H1 (cell line): ENCODE data around the gene MIP. TPM values are rescaled to one million over a fixed set of nuclear protein-coding genes. Genes with fewer than 3 reads are reported as not detected.

Experiments used
- CBX8 ChIP-seq: fragments of 300-800, 300-1000 bp; sonication (generic); IDR thresholded peaks from 2 replicates; pipeline ENCODE4 v1.7.1; 2016; ENCODE audit warnings: low read depth, low read length, borderline replicate concordance
- CEBPB ChIP-seq: IDR thresholded peaks from 2 replicates; pipeline ENCODE4 v1.6.1; 2012; ENCODE audit warnings: low read depth, low read length
- EP300 ChIP-seq, 2 experiments: IDR thresholded peaks; 1 replicate in 1 of 2; 2 replicates in 1 of 2; pipeline ENCODE4 v1.6.1; 2011 to 2012; ENCODE audit warnings: low read depth in 2 of 2, low read length in 2 of 2, mild to moderate bottlenecking in 2 of 2, borderline replicate concordance in 1 of 2, inconsistent platforms in 1 of 2, moderate library complexity in 1 of 2
- GTF2F1 ChIP-seq: IDR thresholded peaks from 2 replicates; pipeline ENCODE4 v1.6.1; 2012; ENCODE audit warnings: low read depth, low read length, improper control_type of control experiment, borderline replicate concordance
- HDAC2 ChIP-seq, 2 experiments: fragments of 300-600 bp in 1 of 2; sonication (generic) in 1 of 2; IDR thresholded peaks; 2 replicates each; pipeline ENCODE4 v1.6.1; 2011 to 2012; ENCODE audit warnings: low read depth in 2 of 2, low read length in 2 of 2, mild to moderate bottlenecking in 2 of 2, moderate library complexity in 2 of 2, borderline replicate concordance in 1 of 2, inconsistent platforms in 1 of 2
- HDAC6 ChIP-seq: IDR thresholded peaks from one replicate; pipeline ENCODE4 v1.7.1; 2012; ENCODE audit warnings: low read depth, mild to moderate bottlenecking, inconsistent platforms, low read length, moderate library complexity
- KDM4A ChIP-seq: IDR thresholded peaks from one replicate; pipeline ENCODE4 v1.7.1; 2012; ENCODE audit warnings: low read depth, mild to moderate bottlenecking, moderate library complexity, low read length, inconsistent platforms; ENCODE audit not compliant: severe bottlenecking
- PHF8 ChIP-seq: fragments of 200-600 bp; sonication (generic); conservative IDR thresholded peaks from 2 replicates; pipeline ENCODE4 v1.7.1; 2012; ENCODE audit warnings: low read depth, mild to moderate bottlenecking, inconsistent platforms, low read length, moderate library complexity
- POU5F1 ChIP-seq: IDR thresholded peaks from 2 replicates; pipeline ENCODE4 v1.6.1; 2011; ENCODE audit warnings: low read depth, mild to moderate bottlenecking, low read length, moderate library complexity
- RNF2 ChIP-seq: fragments of 200-900, 300-1000 bp; sonication (generic); IDR thresholded peaks from 2 replicates; pipeline ENCODE4 v1.7.1; 2016; ENCODE audit warnings: borderline replicate concordance, low read depth, mild to moderate bottlenecking, antibody characterized with exemption, low read length; ENCODE audit not compliant: poor library complexity, severe bottlenecking; ENCODE audit errors: missing control alignments
- RXRA ChIP-seq: IDR thresholded peaks from 2 replicates; pipeline ENCODE4 v1.6.1; 2011; ENCODE audit warnings: low read depth, mild to moderate bottlenecking, low read length, moderate library complexity; ENCODE audit not compliant: insufficient read depth
- SRF ChIP-seq: IDR thresholded peaks from 2 replicates; pipeline ENCODE4 v1.6.1; 2011; ENCODE audit warnings: mild to moderate bottlenecking, low read depth, low read length, moderate library complexity
- TAF1 ChIP-seq: IDR thresholded peaks from 2 replicates; pipeline ENCODE4 v1.6.1; 2011; ENCODE audit warnings: mild to moderate bottlenecking, low read depth, low read length
- TAF7 ChIP-seq: optimal IDR thresholded peaks from 2 replicates; pipeline ENCODE3; 2011; ENCODE audit warnings: low read depth, mild to moderate bottlenecking, inconsistent platforms, low read length, moderate library complexity, borderline replicate concordance
- ZNF274 ChIP-seq: IDR thresholded peaks from 2 replicates; pipeline ENCODE4 v1.7.0; 2012; ENCODE audit warnings: low read length, borderline replicate concordance; ENCODE audit errors: extremely low read depth
- polyA plus RNA-seq, 7 experiments: library from polyadenylated mRNA; depleted of rRNA in 3 of 7; stranded (reverse) in 5 of 7; unstranded in 2 of 7; fragments of >200 nt in 5 of 7; fragments of 200-250 nt in 2 of 7; gene quantifications; 1 replicate in 5 of 7; 2 replicates in 1 of 7; 4 replicates in 1 of 7; pipeline versions ENCODE4 v1.2.1 to v1.2.3, GENCODE V29; 2011 to 2013; ENCODE audit warnings: missing spikeins in 2 of 7, mixed read lengths in 2 of 7
- total RNA-seq: library from RNA; stranded (reverse); fragmentation: NEBNext Ultra II Directional; extraction: Animal tissue kit (Norgen Biotek cat#: 25700); gene quantifications from 2 replicates; pipeline ENCODE4 v1.2.1, GENCODE V29; 2021
- TF ChIP-seq, protein P1 (sequence below), 3 experiments: IDR thresholded peaks; 1 replicate in 2 of 3; 2 replicates in 1 of 3; pipeline versions ENCODE4 v1.5.1 to v1.6.1; 2011; ENCODE audit warnings: low read length in 3 of 3, mild to moderate bottlenecking in 3 of 3, inconsistent platforms in 2 of 3, low read depth in 1 of 3, moderate library complexity in 1 of 3; ENCODE audit not compliant: insufficient read depth in 1 of 3; ENCODE audit errors: control extremely low read depth in 1 of 3
- TF ChIP-seq, protein P2 (sequence below): IDR thresholded peaks from 2 replicates; pipeline ENCODE4 v1.6.1; 2012; ENCODE audit warnings: inconsistent platforms

Gene MIP
- total and polyA plus RNA-seq, 2 of the 8 experiments (the other 6 are each of a cell fraction or from before 2014, with no cell fraction given) = 0.05 TPM; not detected in 1

DNA sequence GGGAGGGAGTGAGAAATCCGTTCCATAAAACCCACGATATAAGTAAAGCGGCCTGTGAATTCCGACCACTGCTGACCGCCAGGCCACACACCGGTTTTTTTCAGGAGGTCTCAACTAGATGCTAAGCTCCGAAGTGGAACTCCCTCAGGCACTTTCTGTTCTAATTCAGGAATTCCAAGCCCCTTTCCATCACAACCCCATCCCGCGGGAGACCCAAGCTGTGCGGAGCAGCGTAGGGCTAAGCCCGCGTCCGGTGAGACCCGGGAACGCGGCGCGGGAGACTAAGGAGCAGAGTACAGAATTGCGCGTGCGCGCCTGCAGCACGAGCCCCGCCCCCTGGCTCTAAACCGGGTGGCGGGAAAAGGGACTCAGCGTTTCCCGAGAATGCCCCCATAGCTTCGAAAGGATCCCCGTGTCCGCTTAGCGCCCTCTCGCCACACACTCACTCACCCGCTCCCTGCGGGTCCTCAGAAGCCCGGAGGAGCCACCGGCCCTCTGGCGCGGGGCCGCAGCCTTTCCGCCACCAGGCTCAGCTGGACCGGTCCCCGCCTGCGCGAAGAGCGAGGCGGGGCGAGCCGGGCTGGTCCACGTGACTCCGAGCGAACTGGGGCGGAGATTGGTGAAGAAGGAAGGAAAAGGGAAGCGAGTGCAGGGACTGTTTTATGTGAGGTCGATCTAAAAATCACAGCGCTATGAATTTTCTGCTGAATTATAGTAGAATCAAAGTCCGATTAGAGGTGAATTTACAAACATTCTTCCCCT, 5.4 kb downstream of the MIP start, which contains the start of gene TIMELESS (continued):
- TF ChIP-seq KDM4A (peak; percentile 31), CBX8 (no peak), HDAC6 (no peak), TAF7 (peak; percentile 88), CEBPB (no peak), HDAC2 (IDR thresholded peaks at IDR 0.05; ENCODE audit: borderline replicate concordance in 1 of 2, low read depth in 2 of 2, low read length in 2 of 2) (peak in 1 of 2 experiments; percentile 70; a peak in 1 of 4 replicates), RXRA (no peak), RNF2 (no peak), EP300 (IDR thresholded peaks at IDR 0.05; ENCODE audit: borderline replicate concordance in 1 of 2, low read depth in 2 of 2, low read length in 2 of 2) (0 out of 3 replicates have a peak, but pooled peaks of 1 of the 2 experiments have one; percentile 7), PHF8 (peak; percentile 96), ZNF274 (no peak), POU5F1 (no peak), SRF (no peak), TAF1 (peak; percentile 89), GTF2F1 (no peak)
- TF ChIP-seq, protein P1, sequence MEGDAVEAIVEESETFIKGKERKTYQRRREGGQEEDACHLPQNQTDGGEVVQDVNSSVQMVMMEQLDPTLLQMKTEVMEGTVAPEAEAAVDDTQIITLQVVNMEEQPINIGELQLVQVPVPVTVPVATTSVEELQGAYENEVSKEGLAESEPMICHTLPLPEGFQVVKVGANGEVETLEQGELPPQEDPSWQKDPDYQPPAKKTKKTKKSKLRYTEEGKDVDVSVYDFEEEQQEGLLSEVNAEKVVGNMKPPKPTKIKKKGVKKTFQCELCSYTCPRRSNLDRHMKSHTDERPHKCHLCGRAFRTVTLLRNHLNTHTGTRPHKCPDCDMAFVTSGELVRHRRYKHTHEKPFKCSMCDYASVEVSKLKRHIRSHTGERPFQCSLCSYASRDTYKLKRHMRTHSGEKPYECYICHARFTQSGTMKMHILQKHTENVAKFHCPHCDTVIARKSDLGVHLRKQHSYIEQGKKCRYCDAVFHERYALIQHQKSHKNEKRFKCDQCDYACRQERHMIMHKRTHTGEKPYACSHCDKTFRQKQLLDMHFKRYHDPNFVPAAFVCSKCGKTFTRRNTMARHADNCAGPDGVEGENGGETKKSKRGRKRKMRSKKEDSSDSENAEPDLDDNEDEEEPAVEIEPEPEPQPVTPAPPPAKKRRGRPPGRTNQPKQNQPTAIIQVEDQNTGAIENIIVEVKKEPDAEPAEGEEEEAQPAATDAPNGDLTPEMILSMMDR (IDR thresholded peaks at IDR 0.05; ENCODE audit: control extremely low read depth in 1 of 3, insufficient read depth in 1 of 3, low read depth in 1 of 3, low read length in 3 of 3) = no peak
- TF ChIP-seq, protein P2, sequence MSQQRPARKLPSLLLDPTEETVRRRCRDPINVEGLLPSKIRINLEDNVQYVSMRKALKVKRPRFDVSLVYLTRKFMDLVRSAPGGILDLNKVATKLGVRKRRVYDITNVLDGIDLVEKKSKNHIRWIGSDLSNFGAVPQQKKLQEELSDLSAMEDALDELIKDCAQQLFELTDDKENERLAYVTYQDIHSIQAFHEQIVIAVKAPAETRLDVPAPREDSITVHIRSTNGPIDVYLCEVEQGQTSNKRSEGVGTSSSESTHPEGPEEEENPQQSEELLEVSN = peak; percentile 98
